Karpas-422 (cell line): Measurements from ENCODE around the gene IL1RAPL2. TPM values are rescaled to one million over a fixed set of nuclear protein-coding genes. Genes with fewer than 3 reads are reported as not detected.

ENCODE experiments used
- DNase-seq: peaks from one replicate; pipeline ENCODE4 v3.0.0-alpha.2; 2015
- H2AFZ ChIP-seq: fragments of 200-600 bp; sonication (generic); 2 replicates; pipeline ENCODE4 v1.6.1; 2014; ENCODE audit warnings: antibody characterized with exemption, low read length, mixed read lengths
- H3K27ac ChIP-seq: fragments of 200-600 bp; sonication (generic); 2 replicates; pipeline ENCODE4 v1.5.1; 2014; ENCODE audit warnings: mild to moderate bottlenecking, low read length, moderate library complexity
- H3K27me3 ChIP-seq: fragments of 200-600 bp; sonication (generic); 2 replicates; pipeline ENCODE4 v1.6.1; 2014; ENCODE audit warnings: low read length, mixed read lengths
- H3K36me3 ChIP-seq: fragments of 200-600 bp; sonication (generic); 2 replicates; pipeline ENCODE4 v1.6.1; 2014; ENCODE audit warnings: low read length, mixed read lengths; ENCODE audit not compliant: insufficient read depth
- H3K4me1 ChIP-seq: fragments of 200-600 bp; sonication (generic); 2 replicates; pipeline ENCODE4 v1.6.1; 2014; ENCODE audit warnings: mild to moderate bottlenecking, low read length, mixed read lengths
- H3K4me2 ChIP-seq: fragments of 200-600 bp; sonication (generic); 2 replicates; pipeline ENCODE4 v1.6.1; 2014; ENCODE audit warnings: low read length, low read depth, mild to moderate bottlenecking; ENCODE audit not compliant: poor library complexity, severe bottlenecking
- H3K4me3 ChIP-seq: fragments of 200-600 bp; sonication (generic); 2 replicates; pipeline ENCODE4 v1.5.1; 2014; ENCODE audit warnings: mild to moderate bottlenecking, antibody characterized with exemption, low read length, mixed read lengths
- H3K79me2 ChIP-seq: fragments of 200-600 bp; sonication (generic); 2 replicates; pipeline ENCODE4 v1.6.1; 2014; ENCODE audit warnings: mild to moderate bottlenecking, low read length, mixed read lengths
- H3K9ac ChIP-seq: fragments of 200-600 bp; sonication (generic); 2 replicates; pipeline ENCODE4 v1.6.0; 2014; ENCODE audit warnings: low read length
- H3K9me2 ChIP-seq: fragments of 200-600 bp; sonication (generic), shearing (Covaris generic); replicated peaks from 2 replicates; pipeline ENCODE4 v1.6.0; 2014; ENCODE audit warnings: mild to moderate bottlenecking, low read length, moderate library complexity; ENCODE audit not compliant: insufficient read depth
- H3K9me3 ChIP-seq: fragments of 300-700, 200-600 bp; sonication (generic); 2 replicates; pipeline ENCODE4 v1.6.1; 2014; ENCODE audit warnings: low read length, mixed read lengths
- H4K20me1 ChIP-seq: fragments of 200-600 bp; sonication (generic); 2 replicates; pipeline ENCODE4 v1.6.1; 2014; ENCODE audit warnings: mild to moderate bottlenecking, antibody characterized with exemption, low read length, low read depth; ENCODE audit not compliant: insufficient read depth
- total RNA-seq: library from RNA; depleted of rRNA; stranded (reverse); fragments of >200 nt; shearing (Covaris generic); gene quantifications from 2 replicates; pipeline ENCODE4 v1.2.3, GENCODE V29; 2014; ENCODE audit warnings: low replicate concordance

The IL1RAPL2 gene
- total RNA-seq, 1 experiment from 2014 or later, result not detected

DNA sequence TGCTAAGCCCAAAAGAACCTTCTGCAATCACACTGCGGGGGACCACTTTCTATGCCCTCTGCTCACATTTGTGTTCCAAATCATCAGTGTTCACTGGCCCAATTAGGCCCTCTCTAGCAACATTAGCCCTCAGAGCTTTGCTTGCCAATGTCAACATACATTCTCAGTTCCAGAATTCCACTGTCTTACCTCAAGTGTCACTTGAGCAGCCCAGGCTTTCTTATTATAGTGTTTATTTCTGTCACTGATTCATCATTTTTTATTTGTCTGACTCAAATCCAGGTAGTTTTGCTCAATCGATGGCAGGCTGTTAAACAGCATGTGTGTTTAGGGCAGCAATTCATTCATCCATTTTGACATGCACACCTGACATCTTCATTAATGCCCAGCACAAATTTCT, 363.3 kb downstream of the IL1RAPL2 start:
- H4K20me1 ChIP-seq, result no peaks in the 10 kb centered on the region
- no peaks in the 10 kb centered on the region for H3K79me2 ChIP-seq
- H3K4me2 ChIP-seq, result no peak overlapping the region
- H3K9me2 ChIP-seq, result no peaks in the 10 kb centered on the region
- H3K9ac ChIP-seq, result no peak overlapping the region
- no peak overlapping the region for H2AFZ ChIP-seq
- no peaks in the 10 kb centered on the region for H3K4me1 ChIP-seq
- no peak overlapping the region for H3K27ac ChIP-seq
- no peak overlapping the region for H3K4me3 ChIP-seq
- H3K27me3 ChIP-seq, result no peaks in the 10 kb centered on the region; the same call in 1 of the 2 replicates
- no peaks in the 10 kb centered on the region for H3K9me3 ChIP-seq
- no peak for DNase-seq
- H3K36me3 ChIP-seq, result no peaks in the 10 kb centered on the region

DNA sequence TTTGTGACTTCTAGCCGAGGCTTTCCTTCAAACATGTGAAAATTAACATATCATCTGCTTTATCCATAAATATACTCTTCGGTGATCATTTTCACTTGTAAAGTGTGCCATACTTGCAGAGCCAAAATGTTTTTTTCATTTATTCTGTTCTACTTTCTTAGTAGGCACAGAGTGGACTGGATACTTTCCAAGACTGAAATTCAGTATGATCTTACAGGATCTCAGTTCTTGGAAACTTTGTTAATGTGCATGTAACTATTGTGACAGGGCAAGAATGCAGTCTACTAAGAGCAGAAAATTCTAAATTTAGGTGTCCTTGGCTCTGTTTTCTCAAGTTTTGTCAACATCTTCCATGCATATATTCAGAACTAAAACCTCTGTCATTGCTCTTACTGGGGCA, 369.6 kb downstream of the IL1RAPL2 start:
- Histone ChIP-seq H4K20me1 (no peaks in the 10 kb centered on the region), H3K4me3 (no peak overlapping the region), H3K79me2 (no peaks in the 10 kb centered on the region), H3K9me3 (no peaks in the 10 kb centered on the region), H3K9ac (no peak overlapping the region), H3K27ac (no peak overlapping the region), H3K36me3 (no peaks in the 10 kb centered on the region), H3K4me1 (no peaks in the 10 kb centered on the region), H3K27me3 (no peaks in the 10 kb centered on the region), H2AFZ (no peak overlapping the region), H3K9me2 (no peaks in the 10 kb centered on the region), H3K4me2 (no peak overlapping the region)
- no peak for DNase-seq

DNA sequence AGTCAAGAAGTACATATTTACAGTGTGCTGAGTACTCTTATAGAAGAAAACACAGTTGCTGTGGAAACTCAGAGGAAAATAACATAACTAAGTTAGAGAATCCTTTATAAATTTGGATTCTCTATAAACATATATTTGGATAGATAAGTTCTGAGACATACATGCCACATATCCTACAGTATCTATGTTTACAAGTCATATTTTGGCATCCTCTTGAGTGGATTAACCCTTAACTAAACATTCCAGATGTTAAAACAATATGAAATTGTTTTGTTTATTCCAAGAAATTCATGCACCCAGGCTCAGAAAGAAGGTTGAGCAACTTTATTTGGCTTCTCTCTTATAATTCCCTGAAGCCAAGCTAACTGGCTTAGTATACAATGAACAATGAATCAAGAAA, 387.3 kb downstream of the IL1RAPL2 start:
- Histone ChIP-seq H3K4me1 (no peaks in the 10 kb centered on the region), H4K20me1 (no peaks in the 10 kb centered on the region), H3K79me2 (no peaks in the 10 kb centered on the region), H3K9me2 (no peaks in the 10 kb centered on the region), H2AFZ (no peak overlapping the region), H3K27ac (no peak overlapping the region), H3K4me2 (no peak overlapping the region), H3K36me3 (no peaks in the 10 kb centered on the region), H3K27me3 (no peaks in the 10 kb centered on the region), H3K9ac (no peak overlapping the region), H3K4me3 (no peak overlapping the region), H3K9me3 (no peaks in the 10 kb centered on the region)
- no peak for DNase-seq

DNA sequence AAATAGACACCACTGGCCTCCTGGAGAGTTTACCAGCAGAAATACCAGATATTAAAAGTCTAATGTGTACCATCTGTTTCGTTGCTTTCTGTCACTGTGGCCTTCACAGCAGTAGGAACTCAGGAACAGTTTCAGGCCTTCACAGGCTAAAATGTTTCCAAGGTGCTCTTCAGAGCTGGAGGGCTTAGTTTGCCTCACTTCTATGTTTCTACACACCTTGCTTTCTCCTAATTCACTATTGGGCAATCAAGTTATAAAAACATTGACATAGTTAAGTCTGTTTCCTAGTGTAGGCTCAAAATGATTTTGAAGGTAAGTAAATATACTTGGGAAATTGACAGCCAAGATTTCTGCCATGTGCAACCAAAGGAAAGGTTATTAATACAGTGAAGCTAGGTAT, 395.9 kb downstream of the IL1RAPL2 start:
- H3K4me3 ChIP-seq, result no peak overlapping the region
- H3K9ac ChIP-seq, result no peak overlapping the region

DNA sequence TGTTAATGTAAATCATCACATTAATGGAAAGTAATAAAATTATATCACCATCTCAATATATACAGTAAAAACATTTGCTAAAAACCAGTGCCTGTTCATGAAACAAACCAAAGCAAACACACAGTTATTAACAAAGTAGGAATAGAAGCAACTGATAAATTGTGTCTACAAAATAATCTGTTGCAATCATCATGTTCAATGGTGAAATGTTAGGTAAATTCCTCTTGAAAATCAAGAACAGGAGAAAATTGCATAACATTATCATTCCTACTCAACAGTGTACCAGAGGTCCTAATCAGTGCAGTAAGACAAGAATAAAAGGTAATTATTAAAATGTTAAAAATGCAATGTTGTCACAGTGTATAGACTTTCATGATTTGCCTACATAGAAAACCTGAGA, 402.2 kb downstream of the IL1RAPL2 start:
- H3K9me3 ChIP-seq, result no peaks in the 10 kb centered on the region; the same call in 1 of the 2 replicates
- no peak overlapping the region for H3K4me3 ChIP-seq
- H3K9ac ChIP-seq, result no peak overlapping the region
- no peaks in the 10 kb centered on the region for H3K36me3 ChIP-seq
- no peak for DNase-seq
- no peak overlapping the region for H2AFZ ChIP-seq
- H3K4me1 ChIP-seq, result no peaks in the 10 kb centered on the region
- H3K9me2 ChIP-seq, result no peaks in the 10 kb centered on the region
- no peaks in the 10 kb centered on the region for H3K27me3 ChIP-seq
- H4K20me1 ChIP-seq, result no peaks in the 10 kb centered on the region
- no peaks in the 10 kb centered on the region for H3K79me2 ChIP-seq
- no peak overlapping the region for H3K4me2 ChIP-seq
- H3K27ac ChIP-seq, result no peak overlapping the region

More for the DNA sequence above, 395.9 kb downstream of the IL1RAPL2 start:
- H3K27ac ChIP-seq, result no peak overlapping the region
- no peaks in the 10 kb centered on the region for H3K9me2 ChIP-seq
- H2AFZ ChIP-seq, result no peak overlapping the region
- H3K36me3 ChIP-seq, result no peaks in the 10 kb centered on the region
- H3K79me2 ChIP-seq, result no peaks in the 10 kb centered on the region
- no peaks in the 10 kb centered on the region; the same call in 1 of the 2 replicates for H3K9me3 ChIP-seq
- H3K4me2 ChIP-seq, result no peak overlapping the region
- no peak for DNase-seq
- no peaks in the 10 kb centered on the region for H3K4me1 ChIP-seq
- H4K20me1 ChIP-seq, result no peaks in the 10 kb centered on the region
- no peaks in the 10 kb centered on the region for H3K27me3 ChIP-seq

DNA sequence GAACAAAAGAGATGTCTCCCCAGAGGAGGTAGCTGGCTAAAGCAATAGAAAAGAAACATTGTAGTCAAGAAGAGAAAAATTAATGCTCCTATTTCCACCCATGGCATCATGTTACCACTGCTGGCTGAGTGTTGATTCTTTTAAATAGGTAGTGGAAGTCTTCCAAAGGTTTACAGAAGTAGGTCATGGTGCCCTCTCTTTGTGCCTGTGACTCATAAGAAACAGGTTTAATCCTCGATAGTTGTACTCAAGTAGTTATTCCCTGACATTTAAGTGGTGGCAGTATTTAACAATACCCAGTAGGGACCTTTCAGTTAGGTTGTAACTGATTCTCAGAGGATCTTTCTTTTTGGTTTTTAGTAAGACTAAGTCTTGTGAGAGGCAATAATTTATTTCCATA, 406.7 kb downstream of the IL1RAPL2 start:
- Histone ChIP-seq H3K79me2 (no peaks in the 10 kb centered on the region), H3K4me3 (no peak overlapping the region), H3K27me3 (no peaks in the 10 kb centered on the region), H3K27ac (no peak overlapping the region), H3K9me2 (no peaks in the 10 kb centered on the region), H3K36me3 (no peaks in the 10 kb centered on the region), H3K4me1 (no peaks in the 10 kb centered on the region), H2AFZ (no peak overlapping the region), H4K20me1 (no peaks in the 10 kb centered on the region), H3K4me2 (no peak overlapping the region), H3K9me3 (no peaks in the 10 kb centered on the region), H3K9ac (no peak overlapping the region)
- DNase-seq, result no peak

DNA sequence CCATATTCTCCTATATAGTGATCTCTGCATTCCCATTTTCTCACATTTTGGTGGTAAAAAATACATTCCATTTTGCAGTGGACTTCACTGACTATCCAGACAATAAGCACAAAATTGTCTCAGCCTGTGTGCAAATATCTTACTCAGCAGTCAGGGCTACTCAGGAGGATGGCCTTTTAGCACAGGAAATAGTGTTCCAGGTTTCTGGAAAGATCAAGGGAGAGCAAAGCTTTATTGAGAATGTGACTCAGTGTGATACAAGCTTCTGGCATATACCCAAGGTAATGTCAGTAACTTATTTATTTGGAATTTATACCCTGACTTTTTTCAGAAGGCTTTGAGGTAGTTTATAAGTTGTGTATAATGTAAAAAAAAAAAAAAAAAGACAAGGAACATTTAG, 421.1 kb downstream of the IL1RAPL2 start:
- no peak for DNase-seq
- no peak overlapping the region for H3K4me3 ChIP-seq
- H3K27ac ChIP-seq, result no peak overlapping the region

DNA sequence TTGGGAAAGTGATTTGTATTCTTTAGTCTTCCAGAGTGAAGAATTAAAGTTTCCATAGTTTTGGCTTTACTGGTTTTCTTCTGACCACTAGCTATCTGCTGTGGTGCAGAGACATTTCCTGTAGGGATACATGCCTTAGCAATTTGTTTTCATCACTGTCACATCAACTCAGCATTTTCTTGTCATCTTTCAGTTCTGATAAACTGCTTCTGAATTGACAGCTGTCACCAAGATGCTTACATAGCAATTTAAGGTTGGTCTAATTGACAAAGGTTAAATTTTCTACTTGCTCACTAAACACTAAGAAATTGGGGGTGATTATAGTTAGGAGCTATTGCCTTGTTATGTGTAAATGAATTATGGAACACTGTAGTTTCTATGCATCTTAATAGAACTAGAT, 422.0 kb downstream of the IL1RAPL2 start:
- H3K9ac ChIP-seq, result no peak overlapping the region
- H3K9me2 ChIP-seq, result no peaks in the 10 kb centered on the region
- H3K4me3 ChIP-seq, result no peak overlapping the region
- no peaks in the 10 kb centered on the region for H3K27me3 ChIP-seq
- no peaks in the 10 kb centered on the region for H3K4me1 ChIP-seq
- H3K36me3 ChIP-seq, result no peaks in the 10 kb centered on the region
- H3K4me2 ChIP-seq, result no peak overlapping the region
- no peak overlapping the region for H2AFZ ChIP-seq
- H3K79me2 ChIP-seq, result no peaks in the 10 kb centered on the region
- H3K27ac ChIP-seq, result no peak overlapping the region
- no peaks in the 10 kb centered on the region for H4K20me1 ChIP-seq
- no peak for DNase-seq
- H3K9me3 ChIP-seq, result no peaks in the 10 kb centered on the region

More for the DNA sequence above, 421.1 kb downstream of the IL1RAPL2 start:
- Histone ChIP-seq H3K79me2 (no peaks in the 10 kb centered on the region), H3K27me3 (no peaks in the 10 kb centered on the region), H3K9me2 (no peaks in the 10 kb centered on the region), H3K36me3 (no peaks in the 10 kb centered on the region), H3K9me3 (no peaks in the 10 kb centered on the region), H4K20me1 (no peaks in the 10 kb centered on the region), H3K9ac (no peak overlapping the region), H3K4me2 (no peak overlapping the region), H2AFZ (no peak overlapping the region), H3K4me1 (no peaks in the 10 kb centered on the region)

DNA sequence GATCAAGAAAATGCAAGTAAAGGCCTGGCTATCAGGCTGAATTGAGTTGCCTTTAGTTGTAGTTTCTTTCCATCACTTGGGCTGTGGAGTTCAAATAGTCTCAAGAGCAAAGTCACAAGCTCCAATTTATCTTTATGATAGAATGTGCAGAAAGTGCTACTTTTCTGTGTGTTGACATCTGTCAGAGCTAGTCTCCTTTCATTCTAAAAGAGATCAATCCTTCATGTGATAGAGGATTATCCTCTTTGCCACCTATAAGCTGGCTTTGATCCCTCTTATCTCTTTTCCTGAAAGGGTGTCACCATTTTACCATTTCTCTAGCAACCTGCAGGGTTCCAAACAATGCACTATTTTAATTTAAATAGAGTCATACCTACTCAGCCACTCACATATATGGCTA, 429.5 kb downstream of the IL1RAPL2 start:
- Histone ChIP-seq H3K9ac (no peak overlapping the region), H3K4me3 (no peak overlapping the region), H3K27ac (no peak overlapping the region), H4K20me1 (no peaks in the 10 kb centered on the region), H3K9me2 (no peaks in the 10 kb centered on the region), H3K36me3 (no peaks in the 10 kb centered on the region), H3K79me2 (no peaks in the 10 kb centered on the region), H3K4me1 (no peaks in the 10 kb centered on the region), H2AFZ (no peak overlapping the region), H3K9me3 (no peaks in the 10 kb centered on the region), H3K27me3 (no peaks in the 10 kb centered on the region), H3K4me2 (no peak overlapping the region)
- DNase-seq, result no peak
